Measurements from ENCODE around the gene OPCML.

OPCML gene

DNA sequence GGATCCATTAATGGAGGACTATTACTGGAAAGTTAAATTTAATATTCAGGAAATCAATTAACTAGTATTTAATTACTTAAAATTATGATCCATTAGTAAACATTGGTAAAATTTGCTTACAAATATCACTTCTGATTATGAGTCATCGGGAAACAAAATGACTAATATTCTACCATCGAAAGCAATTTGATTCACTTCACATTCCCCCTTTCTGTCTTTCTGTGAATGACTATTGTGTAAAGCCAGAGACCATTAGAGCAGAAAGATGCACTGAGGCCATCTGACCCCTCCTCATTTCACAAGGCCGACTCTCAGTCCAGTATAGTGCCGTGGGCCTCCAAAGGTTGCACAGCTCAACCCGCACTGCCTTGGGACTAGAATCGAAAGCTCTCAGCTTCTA is 619.0 kb downstream of the OPCML start:
- no peak for DNase-seq

DNA sequence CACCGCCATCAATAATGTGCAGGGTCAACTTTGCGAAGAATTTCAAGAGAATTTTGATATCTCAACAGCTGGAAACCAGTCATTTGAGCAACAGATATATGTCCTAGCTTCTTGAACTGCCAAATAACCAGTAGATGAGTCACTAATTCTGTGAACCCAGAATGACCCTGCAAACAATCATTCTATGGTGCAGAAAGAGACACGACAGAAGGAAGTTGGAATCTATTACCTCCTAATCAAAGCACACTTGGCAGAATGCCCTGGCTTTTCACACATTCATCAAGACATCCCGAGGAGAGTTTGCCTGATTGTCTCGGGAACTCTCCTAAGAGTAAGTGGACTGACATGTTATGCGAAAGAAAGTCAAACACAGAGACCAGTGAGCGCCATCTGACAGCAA is 621.1 kb downstream of the OPCML start:
- DNase-seq = no peak

DNA sequence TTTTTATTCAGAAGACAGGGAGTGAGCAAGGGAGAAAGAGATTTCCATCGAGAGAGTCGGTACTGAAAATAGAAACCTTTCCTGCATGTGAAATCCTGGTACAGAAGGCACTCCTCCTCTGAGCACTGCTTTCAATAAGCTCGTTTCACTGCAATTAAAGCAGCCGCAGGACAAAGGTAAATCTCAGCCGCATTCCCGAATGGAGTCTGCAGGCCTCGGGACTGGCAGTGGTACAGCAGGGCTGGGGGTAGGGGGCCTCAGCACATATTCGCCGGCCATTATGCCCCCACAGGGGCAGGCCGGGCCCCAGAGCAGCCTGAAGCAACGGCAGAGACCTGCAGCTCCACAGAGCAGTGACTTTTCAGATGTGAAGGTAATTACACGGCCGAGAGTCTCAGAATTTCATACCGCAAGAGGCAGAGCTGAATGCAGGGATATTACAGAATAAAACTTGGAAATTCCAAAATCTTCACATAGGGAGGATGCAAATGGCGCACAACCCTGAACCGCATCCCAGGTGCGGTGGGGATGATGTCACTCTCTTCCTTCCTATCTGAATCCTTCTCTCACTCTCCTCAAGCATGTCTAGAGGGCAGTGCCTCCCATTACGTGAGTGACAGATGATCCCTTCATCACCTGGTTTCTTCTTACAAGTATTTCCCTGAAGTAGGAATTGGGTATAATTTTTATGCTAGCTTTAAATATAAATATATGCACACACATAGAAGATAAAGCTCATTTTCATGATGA is 622.1 kb downstream of the OPCML start:
- no peak for DNase-seq

DNA sequence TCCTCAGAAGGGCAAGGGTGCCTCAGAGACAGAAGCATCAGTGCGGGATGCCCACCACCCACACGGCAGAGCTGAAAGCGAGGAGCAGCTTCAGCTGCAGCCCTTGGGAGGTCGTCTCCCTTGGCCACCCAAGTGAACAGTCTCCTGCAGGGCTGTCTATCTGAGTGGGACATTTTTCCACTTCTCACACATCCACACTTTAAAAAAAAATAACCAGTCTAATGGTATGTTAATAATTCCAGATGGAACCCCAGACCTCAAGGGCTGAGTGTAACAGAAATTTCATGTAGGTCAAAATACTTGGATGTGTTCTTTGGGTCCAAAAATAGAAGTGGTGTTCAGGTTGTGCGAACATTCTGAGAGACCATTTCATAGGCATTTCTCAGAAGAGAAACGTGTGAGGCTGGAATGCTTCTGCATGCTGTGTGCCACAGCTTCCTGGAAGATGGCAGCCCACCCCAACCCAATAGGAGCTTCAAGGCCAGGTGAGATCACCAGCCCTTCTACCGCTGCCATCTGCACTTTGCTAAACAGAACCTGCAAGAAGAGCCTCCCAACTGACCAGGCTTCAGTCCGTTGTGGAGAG is 623.2 kb downstream of the OPCML start:
- no peak for DNase-seq

DNA sequence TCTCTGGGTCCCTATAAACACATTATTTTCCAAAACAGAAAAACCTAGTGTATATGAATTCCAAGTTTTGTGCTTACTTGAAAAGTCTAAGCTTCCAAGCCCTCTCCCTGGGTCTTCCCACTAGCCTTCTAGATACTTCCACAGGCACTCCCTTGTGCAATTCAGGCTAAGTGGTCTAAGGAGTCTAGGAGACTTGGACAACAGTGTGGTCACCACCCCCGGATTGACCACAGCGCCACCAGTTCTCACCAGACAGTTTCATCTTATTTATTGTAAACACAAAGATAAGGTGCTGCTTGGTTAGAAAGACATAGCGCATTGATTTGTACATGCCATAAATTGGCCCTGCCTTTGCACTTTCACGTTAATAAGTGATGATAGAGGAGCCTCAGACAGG is 623.9 kb downstream of the OPCML start:
- no peak for DNase-seq

DNA sequence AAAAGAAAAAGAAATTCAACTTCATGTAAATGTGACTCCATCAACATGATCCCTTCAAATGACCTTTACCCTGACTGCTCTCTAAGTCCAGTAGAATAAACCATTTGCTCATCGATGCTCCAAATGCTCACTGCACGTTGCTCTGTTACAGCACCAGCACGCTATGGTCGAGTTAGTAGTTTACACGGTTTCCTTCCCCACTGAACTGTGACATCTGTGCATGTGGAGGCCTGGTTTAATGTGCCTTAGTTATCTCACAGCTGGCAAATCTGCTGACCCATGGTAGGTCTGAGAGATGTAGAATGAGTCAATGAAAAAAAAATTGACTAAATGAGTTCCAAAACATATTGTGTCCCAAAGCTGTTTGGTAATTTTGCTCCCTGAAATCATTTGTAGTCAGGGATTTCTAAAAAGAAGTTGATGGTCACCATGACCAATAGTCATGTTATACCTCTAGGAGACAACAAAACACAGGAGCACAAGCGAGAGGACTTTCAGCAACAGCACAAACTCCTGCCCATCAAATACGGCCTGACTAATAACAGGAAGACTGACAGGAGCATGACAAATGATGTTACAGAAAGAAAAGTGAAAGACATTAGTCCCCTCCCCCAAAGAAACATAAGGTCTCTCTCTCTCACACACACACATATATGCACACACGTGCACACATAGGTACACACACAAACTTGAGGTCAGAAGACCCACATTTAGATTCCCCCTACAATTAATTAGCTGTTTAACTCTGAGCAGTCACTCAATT is 624.5 kb downstream of the OPCML start:
- no peak for DNase-seq

DNA sequence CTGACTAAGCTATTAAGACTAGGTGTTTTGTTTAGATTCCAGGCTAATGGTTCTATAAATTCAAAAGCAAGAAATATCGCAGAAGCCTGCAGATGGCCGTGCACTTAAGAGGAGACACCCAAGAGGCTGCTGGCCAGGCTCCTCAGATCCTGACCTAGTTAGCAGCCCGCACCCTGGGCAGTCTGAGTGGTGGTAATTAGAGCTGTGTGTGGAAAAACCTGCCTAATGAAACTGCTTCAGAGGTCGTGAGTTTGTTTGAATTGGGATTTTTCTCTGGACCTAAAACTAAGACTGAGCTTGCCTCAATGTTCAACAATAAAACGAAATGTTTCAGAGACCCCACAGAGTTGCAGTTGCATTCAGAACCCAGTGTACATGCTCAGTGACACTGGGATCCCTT is 627.7 kb downstream of the OPCML start:
- no peak for DNase-seq

DNA sequence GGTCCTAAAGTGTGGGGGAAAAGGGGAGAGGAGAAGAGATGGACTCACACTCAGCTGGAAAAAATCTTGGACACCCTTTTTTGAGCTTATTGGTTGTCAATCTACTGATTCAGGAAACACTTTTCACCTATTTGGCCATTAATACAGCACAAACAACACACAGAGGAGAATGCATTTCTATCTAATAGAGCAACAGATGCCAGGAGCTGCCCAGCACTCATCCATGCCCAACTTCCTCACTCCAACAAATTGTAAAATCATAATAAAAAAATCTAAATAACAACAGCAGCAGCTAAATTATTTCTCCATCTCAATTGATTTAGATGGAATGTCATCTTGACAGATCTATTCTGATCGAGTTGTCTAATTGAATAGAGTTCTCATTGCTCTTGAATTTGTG is 628.2 kb downstream of the OPCML start:
- DNase-seq = no peak

DNA sequence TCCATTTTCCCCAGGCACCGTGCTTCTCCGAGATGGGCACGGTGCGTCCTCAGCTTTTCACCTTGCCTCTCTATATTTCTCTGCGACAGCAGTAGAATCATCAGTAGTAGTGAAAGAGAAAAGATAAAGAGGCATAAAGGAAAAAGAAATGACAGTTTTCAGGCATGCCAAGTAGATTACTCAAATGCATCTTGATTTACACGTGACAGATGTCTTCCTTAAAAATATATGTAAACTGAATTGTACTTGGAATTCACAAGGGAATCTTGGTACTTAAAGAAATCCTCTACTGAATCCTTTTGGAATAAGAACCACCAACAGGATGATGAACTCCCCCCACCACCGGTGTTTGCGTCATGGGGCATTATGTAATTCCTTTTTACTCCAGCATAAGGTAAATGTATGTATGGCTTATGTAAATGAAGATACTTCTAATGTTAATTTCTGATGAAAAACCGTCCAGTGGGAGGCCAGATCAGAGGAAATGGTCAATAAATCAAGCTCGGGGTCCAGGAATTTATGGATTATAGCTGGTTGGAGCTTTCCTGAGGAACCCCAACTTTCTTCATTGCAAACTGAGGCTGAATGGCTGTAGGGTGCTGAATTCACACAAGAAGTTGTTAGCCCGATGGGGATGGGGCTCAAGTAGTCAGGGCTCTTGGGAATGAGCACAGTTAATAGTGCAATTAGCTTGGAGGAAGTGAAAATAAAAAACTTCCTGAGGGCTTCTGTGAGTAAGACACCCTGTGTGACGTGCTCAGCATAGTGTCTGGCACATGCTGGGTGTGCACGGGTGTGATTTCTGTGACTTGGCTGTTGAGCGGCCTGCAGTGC is 630.4 kb downstream of the OPCML start:
- DNase-seq = no peak

DNA sequence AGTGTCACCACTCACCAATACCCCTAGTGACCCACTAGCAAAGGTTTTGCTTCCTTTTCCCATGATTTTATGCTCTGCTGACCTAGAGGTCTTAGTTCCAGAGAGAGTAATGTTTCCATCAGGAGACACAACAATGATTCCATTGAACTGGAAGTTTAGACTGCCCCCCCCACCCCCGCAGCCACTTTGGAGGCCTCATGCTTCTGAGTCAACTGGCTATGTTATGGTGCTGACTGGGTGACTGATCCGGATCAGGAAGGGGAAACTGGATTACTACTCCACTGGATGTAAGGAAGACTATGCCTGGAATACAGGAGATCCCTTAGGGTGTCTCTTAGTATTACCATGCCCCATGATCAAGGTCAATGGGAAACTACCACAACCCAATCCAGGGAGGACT is 633.6 kb downstream of the OPCML start:
- DNase-seq = no peak

DNA sequence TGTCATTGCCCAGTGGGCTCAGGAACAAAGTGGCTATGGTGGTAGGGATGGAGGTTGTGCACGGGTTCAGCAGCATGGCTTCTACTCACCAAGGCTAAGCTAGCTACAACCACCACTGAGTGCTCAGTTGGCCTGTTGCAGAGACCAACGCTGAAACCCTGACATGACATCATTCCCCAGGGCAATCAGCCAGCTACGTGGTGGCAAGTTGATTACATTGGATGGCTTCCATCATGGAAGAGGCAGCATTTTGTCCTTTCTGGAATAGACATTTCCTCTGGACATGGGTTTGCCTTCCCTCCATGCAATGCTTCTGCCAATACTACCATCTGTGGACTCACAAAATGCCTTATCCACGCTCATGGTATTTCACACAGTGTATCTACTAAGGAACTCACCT is 634.3 kb downstream of the OPCML start:
- no peak for DNase-seq

DNA sequence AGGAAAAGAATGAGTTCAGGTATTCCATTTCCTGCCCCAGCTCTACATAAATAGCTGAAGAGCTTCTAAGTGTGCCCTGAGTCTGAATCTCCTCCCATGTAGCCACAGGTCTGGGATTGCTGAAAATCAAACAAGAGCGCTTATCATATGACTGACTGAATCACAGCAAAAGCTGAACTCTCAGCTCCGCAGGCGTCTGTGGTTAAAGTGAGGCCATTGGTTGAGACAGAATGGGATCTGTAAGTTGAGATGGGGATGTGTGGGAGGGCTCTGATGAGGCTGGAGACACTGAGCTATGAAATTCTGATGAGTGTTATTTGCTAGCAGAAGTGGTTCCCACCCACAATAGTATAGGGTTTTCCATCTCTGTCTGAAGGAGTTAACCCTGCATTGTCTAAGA is 637.0 kb downstream of the OPCML start:
- DNase-seq = no peak

DNA sequence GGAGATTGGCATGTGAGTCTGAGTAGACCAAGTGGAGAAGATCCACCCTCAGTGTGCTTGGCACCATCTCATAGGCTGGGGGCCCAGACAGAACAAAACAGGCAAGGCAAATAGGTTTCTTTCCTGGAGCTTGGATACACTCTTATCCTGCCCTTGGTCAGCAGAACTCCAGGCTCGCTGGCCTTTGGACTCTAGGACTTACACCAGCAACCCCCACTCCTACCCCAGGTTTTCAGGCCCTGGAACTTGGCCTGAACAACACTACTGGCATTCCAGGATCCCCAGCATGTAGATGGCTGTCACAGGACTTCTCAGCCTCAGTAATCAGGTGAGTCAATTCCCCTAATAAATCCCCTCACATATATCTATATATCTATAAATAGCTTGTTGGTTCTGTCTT is 637.7 kb downstream of the OPCML start:
- DNase-seq = no peak

DNA sequence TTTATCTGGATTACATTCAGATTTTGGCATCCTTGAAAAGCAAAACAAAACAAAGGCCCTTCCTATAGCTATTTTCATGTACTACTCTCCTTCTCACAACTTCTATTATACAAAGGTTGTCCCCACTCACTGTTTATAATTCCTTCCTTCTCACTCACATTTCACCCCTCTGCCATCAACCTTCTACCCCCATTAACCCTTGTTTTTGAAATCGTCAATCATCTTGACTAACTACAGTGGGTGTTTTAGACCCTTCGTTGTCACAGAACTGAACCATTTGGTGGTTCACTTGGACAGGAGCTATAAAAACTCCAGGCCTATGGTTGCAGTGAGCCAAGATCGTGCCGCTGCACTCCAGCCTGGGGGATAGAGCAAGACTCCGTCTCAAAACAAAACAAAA is 639.4 kb downstream of the OPCML start:
- DNase-seq = no peak

DNA sequence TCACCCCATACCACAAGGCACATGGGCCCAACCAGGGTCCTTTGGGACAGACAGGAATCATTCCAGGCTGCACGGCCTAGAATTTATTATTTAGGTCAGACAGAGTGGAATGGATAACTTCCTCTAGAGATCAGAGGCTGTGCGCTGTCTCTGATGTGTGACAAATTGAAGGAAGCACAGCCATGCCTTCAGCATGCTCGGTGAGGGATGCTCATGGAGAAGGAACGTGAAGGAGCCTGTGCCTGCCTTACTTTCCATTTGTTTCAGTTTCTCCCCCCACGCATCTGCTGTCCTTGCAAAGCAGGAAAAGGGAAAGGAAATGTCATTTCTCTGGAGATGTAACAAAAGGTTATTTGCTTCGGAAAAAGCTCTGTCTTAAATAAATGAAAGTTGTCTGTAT is 644.1 kb downstream of the OPCML start:
- no peak for DNase-seq

DNA sequence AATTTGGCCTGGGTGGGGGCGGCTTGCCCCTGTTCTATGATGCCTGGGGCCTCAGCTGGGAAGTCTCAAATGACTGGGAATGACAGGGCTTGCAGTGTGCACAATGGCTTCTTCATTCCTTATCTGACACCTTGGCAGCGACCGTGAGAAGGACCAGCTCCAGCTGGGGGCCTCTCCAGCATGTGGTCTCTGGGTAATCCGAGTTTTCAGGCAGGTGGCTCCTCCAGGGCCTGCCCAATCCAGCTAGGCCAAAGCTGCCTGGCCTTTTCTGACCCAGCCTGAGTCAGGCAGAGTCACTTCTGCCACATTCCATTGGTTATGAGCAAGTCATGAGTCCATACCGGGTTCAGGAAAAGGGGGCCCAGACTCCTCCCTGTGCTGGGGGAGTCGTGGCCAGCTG is 646.0 kb downstream of the OPCML start:
- no peak for DNase-seq

DNA sequence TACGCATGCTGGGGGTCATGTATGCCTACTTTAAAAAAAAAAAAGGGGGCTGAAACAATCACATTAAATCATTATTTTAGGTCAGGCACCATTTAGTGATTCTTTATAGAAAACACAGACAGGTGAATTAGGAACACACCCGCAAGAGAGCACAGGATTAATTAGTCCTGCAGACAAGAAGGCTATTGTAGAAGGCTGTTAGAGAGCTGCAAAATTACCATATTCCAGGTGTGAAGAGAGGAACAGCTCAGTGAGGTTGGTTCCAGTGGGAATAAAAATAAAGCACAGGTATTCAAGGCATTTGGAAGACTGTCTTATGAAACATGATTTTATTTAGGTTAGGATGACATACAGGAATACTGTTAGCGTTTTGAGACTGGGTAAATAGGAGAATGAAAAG is 649.1 kb downstream of the OPCML start:
- no peak for DNase-seq

DNA sequence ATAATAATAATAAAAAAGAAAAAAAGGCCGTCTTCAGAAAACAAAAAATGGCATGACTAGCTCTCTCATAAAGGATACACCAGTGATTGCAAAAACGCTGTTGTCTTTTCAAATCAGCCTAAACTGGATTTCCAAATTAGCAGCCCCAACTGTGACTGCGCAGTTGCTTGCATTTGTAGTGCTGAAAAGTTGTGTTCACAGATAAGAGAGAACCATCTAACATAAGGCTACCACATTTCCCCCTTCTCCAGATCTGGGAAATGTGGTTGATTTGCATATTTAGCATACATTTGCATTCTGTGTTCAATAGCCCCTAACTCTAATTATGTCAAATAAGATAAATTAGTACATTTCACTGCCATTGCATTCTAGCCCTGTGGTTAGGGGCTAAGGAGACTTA is 650.7 kb downstream of the OPCML start:
- DNase-seq = no peak

DNA sequence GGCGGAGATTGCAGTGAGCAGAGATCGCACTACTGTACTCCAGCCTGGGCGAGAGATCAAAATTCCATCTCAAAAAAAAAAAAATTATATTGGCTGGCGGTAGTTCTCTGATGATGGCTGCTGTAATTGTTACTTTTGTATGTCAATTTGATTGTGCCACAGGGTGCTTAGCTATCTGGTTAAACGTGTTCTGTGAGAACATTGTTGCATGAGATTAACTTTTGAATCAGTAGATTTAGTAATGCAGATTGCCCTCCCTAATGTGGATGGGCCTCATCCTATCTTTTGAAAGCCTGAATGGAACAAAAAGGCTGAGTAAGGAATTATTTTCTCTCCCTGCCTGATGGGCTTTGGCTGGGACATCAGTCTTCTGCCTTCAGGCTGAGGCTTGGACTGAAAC is 654.2 kb downstream of the OPCML start:
- DNase-seq = no peak

DNA sequence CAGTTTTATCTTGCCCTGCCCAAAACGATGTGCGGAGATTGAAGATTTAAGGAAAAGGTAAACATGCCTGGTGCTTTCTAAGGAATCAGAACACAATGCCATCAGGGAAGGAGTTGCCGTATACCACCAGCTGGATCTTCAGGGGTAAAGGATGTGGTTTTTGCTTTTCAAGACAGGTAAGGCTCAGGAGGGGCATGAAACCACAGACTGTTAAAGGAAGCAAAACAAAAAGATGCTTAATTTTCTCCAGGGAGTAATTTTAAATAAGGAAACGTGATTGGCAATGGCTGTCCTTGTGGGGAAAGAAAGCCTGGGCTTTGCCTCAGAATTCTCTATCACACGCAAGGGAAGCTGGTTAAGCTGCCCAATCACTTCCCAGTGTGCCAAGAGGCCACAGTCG is 655.6 kb downstream of the OPCML start:
- DNase-seq = no peak

DNA sequence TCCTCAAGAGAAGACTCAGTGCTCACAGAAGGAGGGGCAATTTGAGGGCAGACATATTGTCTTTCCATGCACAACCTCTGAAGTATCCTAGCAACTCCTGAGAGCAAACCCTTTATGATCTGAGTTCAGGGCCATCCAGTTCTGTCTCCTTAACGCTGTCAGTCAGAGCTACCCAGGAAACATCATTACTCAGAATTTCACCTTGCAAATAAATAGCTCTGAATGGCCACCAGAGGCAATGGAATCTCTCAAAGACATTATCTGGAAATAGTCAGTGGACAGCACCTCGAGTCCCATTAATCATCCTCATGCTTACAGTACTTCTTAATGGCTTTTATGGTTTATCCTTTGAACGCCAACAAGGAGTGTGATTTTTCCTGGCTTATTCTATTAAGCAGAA is 656.1 kb downstream of the OPCML start:
- no peak for DNase-seq

DNA sequence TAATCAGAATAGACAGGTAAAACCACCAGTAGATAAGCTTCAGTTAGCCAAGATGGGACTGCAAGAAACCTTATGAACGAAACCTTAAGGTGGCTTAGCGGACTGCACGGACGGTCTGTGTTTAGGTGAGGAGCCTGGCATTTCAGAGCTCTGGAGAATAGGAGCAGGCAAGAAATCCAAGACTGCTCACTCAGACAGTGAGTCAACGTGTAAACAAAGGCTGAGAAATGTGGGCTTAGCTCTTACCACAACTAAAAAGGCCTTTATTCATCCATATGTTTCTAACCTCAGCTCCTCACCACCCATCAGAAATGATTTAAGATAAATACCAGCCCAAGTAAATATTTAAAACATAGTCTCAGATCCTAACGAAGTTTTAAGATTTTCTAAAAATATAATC is 657.7 kb downstream of the OPCML start:
- no peak for DNase-seq

DNA sequence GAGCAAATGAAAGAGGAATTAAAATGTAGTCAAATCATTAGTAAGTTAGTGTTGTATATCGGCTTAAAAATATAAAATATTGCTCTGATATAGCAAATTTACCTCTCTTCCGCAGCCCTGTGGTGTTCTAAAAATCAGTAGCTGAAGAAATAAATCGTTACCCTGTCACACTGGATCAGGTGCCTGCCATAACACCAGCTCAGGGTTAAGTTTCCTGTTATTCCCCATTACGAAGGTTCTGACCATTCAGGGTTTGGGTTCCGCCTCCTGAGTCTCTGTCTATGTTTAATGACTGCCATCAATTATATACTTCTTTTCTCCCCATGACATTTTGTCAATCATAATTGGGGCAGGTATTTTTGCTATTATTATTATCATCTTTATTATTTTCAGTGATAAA is 658.5 kb downstream of the OPCML start:
- DNase-seq = no peak

DNA sequence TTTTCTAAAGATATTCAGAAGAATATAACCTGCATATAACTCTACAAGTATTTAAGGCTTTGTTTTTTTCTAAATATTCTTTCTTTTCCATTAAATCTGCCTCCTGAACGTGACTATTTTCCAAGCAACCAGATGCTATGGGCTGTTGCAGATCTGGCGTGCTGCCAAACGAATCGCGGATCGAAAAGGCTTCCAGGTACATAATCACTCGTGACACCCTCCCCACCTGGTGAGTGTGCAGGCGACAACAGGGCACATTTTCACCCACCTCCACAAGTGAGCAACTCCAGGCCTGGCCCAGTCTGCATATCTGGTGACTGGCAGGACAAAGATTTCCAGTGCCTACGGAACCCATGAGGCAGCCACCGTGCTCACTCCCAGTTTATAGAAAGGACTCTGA is 660.1 kb downstream of the OPCML start:
- DNase-seq = no peak

Data from inflammatory macrophage treated with lipopolysaccharide for 4 hours (primary cell).